PC-9 (cell line): ENCODE measurements around the gene STXBP3.

Experiments used
- EZH2 ChIP-seq: fragments of 200-600 bp; sonication (generic); IDR thresholded peaks from 2 replicates; pipeline ENCODE4 v1.8.0; 2017; ENCODE audit warnings: antibody characterized with exemption, low read depth
- TF ChIP-seq, protein P1 (sequence below): fragments of 200-600 bp; sonication (generic); conservative IDR thresholded peaks from 2 replicates; pipeline ENCODE4 v1.6.1; 2017; ENCODE audit warnings: mixed run types, antibody characterized with exemption, mild to moderate bottlenecking, moderate library complexity

DNA sequence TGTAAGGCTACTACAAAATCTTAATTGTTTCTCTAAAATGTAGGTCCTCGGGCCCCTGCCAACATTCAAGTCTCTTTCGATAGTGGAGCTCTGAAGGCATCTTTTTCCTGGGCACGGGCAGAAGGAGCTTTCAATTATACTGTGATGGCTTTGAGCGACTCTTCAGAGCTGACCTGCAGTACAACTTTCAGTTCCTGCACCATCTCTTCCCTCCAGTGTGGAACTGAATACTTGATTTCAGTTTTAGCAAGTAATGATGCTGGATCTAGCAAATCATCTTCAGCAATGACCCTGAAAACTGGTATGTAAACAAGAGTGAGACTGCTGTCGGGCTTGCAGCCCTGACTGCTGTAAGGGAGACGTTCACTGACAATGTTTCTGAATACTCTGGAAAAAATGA lies 24.2 kb upstream of the STXBP3 start:
- TF ChIP-seq, protein P1, sequence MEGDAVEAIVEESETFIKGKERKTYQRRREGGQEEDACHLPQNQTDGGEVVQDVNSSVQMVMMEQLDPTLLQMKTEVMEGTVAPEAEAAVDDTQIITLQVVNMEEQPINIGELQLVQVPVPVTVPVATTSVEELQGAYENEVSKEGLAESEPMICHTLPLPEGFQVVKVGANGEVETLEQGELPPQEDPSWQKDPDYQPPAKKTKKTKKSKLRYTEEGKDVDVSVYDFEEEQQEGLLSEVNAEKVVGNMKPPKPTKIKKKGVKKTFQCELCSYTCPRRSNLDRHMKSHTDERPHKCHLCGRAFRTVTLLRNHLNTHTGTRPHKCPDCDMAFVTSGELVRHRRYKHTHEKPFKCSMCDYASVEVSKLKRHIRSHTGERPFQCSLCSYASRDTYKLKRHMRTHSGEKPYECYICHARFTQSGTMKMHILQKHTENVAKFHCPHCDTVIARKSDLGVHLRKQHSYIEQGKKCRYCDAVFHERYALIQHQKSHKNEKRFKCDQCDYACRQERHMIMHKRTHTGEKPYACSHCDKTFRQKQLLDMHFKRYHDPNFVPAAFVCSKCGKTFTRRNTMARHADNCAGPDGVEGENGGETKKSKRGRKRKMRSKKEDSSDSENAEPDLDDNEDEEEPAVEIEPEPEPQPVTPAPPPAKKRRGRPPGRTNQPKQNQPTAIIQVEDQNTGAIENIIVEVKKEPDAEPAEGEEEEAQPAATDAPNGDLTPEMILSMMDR, result no peak
- no peak for TF ChIP-seq EZH2
